Measurements from ENCODE around the gene RPRD1B. TPM values are rescaled to one million over a fixed set of nuclear protein-coding genes. Genes with fewer than 3 reads are reported as not detected.

RPRD1B gene, protein sequence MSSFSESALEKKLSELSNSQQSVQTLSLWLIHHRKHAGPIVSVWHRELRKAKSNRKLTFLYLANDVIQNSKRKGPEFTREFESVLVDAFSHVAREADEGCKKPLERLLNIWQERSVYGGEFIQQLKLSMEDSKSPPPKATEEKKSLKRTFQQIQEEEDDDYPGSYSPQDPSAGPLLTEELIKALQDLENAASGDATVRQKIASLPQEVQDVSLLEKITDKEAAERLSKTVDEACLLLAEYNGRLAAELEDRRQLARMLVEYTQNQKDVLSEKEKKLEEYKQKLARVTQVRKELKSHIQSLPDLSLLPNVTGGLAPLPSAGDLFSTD
- 43.7 TPM for total RNA-seq

DNA sequence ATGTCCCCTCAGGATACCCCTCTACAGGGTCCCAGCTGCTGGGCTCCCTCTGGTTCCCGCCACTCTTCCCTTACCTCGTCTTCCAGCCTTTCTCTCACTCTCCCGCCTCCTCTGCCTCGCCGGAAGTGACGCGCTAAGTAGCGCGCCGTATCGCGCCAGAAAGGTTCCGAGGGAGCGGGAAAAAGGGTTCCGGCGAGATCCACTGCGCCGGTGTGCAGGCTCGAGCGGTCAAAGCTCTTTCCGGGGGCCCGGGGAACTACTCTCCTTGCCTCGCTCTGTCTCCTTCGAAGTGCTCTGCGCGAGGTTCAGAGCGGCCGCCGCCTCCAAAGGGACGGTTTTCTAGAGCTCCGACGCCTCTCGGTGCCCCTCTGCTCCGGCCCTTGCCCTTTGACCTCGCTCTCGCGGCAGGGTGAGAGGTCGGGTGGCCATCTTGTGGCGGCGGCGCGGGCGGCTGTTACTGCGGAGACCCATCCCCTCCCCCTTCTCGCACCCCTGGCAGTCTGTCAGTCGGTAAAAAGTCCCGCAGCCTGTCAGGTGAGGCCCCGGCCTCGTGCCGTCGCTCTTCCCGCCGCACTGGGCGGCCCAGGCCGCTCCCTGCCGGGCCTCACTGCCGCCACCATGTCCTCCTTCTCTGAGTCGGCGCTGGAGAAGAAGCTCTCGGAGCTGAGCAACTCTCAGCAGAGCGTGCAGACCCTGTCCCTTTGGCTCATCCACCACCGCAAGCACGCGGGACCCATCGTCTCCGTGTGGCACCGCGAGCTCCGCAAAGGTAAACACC, at the start of gene RPRD1B, which contains the start of gene TTI1:
Gene RPRD1B, plus strand, starts transcription at position 417 of the 778 bp plus-strand sequence. Its CDS starts 202 bp downstream, at position 619.
Gene TTI1, minus strand, starts transcription at position 127 of the 778 bp plus-strand sequence. CDS start 19,640 bp downstream, outside the sequence.

Small RNA genes lying within 50 kb of the gene (small RNA-seq; reads per million reads assigned to genes)
- gene RN7SL237P (ENCODE audit: low replicate concordance), result not detected

Other genes with a start within 250 kb of the RPRD1B start
- gene VSTM2L, start 130.6 kb upstream of the RPRD1B start, total RNA-seq, result 4.7 TPM
- gene TTI1, start 290 bp upstream of the RPRD1B start, total RNA-seq, result 28.4 TPM
- gene TGM2, start 131.5 kb downstream of the RPRD1B start, total RNA-seq, result 57.3 TPM
- gene KIAA1755, start 227.0 kb downstream of the RPRD1B start, total RNA-seq, result 4.2 TPM

Measured in metanephros (tissue), 2 donors.